Ishikawa (cell line): ENCODE data around the gene SAMD8.

Experiments
- CEBPB ChIP-seq: IDR thresholded peaks from 2 replicates; pipeline ENCODE4 v1.6.1; 2012
- CREB1 ChIP-seq: IDR thresholded peaks from 2 replicates; pipeline ENCODE4 v1.6.1; 2012; ENCODE audit warnings: low read depth
- EGR1 ChIP-seq: IDR thresholded peaks from 2 replicates; pipeline ENCODE4 v1.6.1; 2012
- EP300 ChIP-seq: IDR thresholded peaks from 2 replicates; pipeline ENCODE4 v1.6.1; 2012; ENCODE audit warnings: borderline replicate concordance
- FOXM1 ChIP-seq: IDR thresholded peaks from 2 replicates; pipeline ENCODE4 v1.6.1; 2012; ENCODE audit warnings: low read depth, borderline replicate concordance
- MAX ChIP-seq: IDR thresholded peaks from 2 replicates; pipeline ENCODE4 v1.6.1; 2012
- NFIC ChIP-seq: IDR thresholded peaks from 2 replicates; pipeline ENCODE4 v1.6.1; 2012
- RAD21 ChIP-seq: IDR thresholded peaks from 2 replicates; pipeline ENCODE4 v1.6.1; 2012; ENCODE audit warnings: low read depth
- REST ChIP-seq: IDR thresholded peaks from 2 replicates; pipeline ENCODE4 v1.6.1; 2012; ENCODE audit warnings: low read depth, mild to moderate bottlenecking
- TAF1 ChIP-seq: IDR thresholded peaks from 2 replicates; pipeline ENCODE4 v1.6.1; 2012; ENCODE audit warnings: low read depth, mild to moderate bottlenecking
- TCF12 ChIP-seq: IDR thresholded peaks from 2 replicates; pipeline ENCODE4 v1.6.1; 2012; ENCODE audit warnings: low read depth
- TEAD4 ChIP-seq: IDR thresholded peaks from 2 replicates; pipeline ENCODE4 v1.6.1; 2012
- USF1 ChIP-seq: IDR thresholded peaks from 2 replicates; pipeline ENCODE4 v1.6.1; 2012
- YY1 ChIP-seq: IDR thresholded peaks from 2 replicates; pipeline ENCODE4 v1.6.1; 2012; ENCODE audit warnings: low read depth
- ZBTB7A ChIP-seq: IDR thresholded peaks from 2 replicates; pipeline ENCODE4 v1.6.1; 2012; ENCODE audit warnings: low read depth

Gene SAMD8

GRCh38 chr10:75197906-75198305, 86.5 kb downstream of the SAMD8 start:
- TF ChIP-seq CEBPB: no peak
- TF ChIP-seq NFIC: no peak
- no peak for TF ChIP-seq RAD21

GRCh38 chr10:75201793-75202307, 90.4 kb downstream of the SAMD8 start:
- TF ChIP-seq TAF1: no peak
- TF ChIP-seq ZBTB7A: no peak
- TF ChIP-seq EP300: no peak
- no peak for TF ChIP-seq TCF12
- no peak for TF ChIP-seq REST
- no peak for TF ChIP-seq YY1
- TF ChIP-seq NFIC: no peak
- TF ChIP-seq EGR1: no peak
- TF ChIP-seq CEBPB: no peak
- TF ChIP-seq MAX: no peak
- TF ChIP-seq FOXM1: no peak
- no peak for TF ChIP-seq CREB1
- TF ChIP-seq RAD21: no peak
- no peak for TF ChIP-seq USF1
- no peak for TF ChIP-seq TEAD4

- TF ChIP-seq REST: no peak
- 0 out of 2 replicates have a peak, but pooled peaks have one; percentile 17 for TF ChIP-seq NFIC
Observed at GRCh38 chr10:75202321-75203045, 91.0 kb downstream of the SAMD8 start.

GRCh38 chr10:75203724-75204123, 92.3 kb downstream of the SAMD8 start:
- TF ChIP-seq TCF12: no peak
- no peak for TF ChIP-seq CREB1
- no peak for TF ChIP-seq REST
- no peak for TF ChIP-seq TEAD4
- TF ChIP-seq ZBTB7A: no peak
- no peak for TF ChIP-seq NFIC
- no peak for TF ChIP-seq CEBPB
- no peak for TF ChIP-seq USF1
- TF ChIP-seq FOXM1: no peak

GRCh38 chr10:75205908-75206307, 94.5 kb downstream of the SAMD8 start:
- TF ChIP-seq REST: no peak
- no peak for TF ChIP-seq TEAD4
- no peak for TF ChIP-seq TCF12
- no peak for TF ChIP-seq CREB1
- no peak for TF ChIP-seq YY1
- no peak for TF ChIP-seq CEBPB
- no peak for TF ChIP-seq ZBTB7A
- no peak for TF ChIP-seq EGR1
